HEK293 (cell line): ENCODE measurements around the gene LRRC74A.

ENCODE experiments used
- CTCF ChIP-seq: fragments of 450-650 bp; formaldehyde crosslinking; IDR thresholded peaks from 2 replicates; pipeline ENCODE4 v1.5.1; 2016; ENCODE audit warnings: missing biosample characterization, missing genetic modification characterization
- ELK4 ChIP-seq: IDR thresholded peaks from 2 replicates; pipeline ENCODE4 v1.6.1; 2011; ENCODE audit warnings: mild to moderate bottlenecking, low read depth, low read length, borderline replicate concordance
- GFI1B ChIP-seq: fragments of 450-650 bp; formaldehyde crosslinking; IDR thresholded peaks from 2 replicates; pipeline ENCODE4 v1.5.1; 2016; ENCODE audit warnings: missing biosample characterization, missing genetic modification characterization
- GLI2 ChIP-seq: fragments of 450-650 bp; formaldehyde crosslinking; IDR thresholded peaks from 2 replicates; pipeline ENCODE4; 2017; ENCODE audit warnings: missing biosample characterization, missing genetic modification characterization, low read depth, borderline replicate concordance
- HOXA7 ChIP-seq: sonication (generic); formaldehyde crosslinking; IDR thresholded peaks from 2 replicates; pipeline ENCODE4 v1.8.1; 2022; ENCODE audit warnings: missing genetic modification reagents, borderline replicate concordance
- HOXC10 ChIP-seq: sonication (generic); formaldehyde crosslinking; IDR thresholded peaks from 2 replicates; pipeline ENCODE4 v1.8.1; 2023; ENCODE audit warnings: mild to moderate bottlenecking, missing genetic modification reagents
- HOXD13 ChIP-seq: sonication (generic); formaldehyde crosslinking; IDR thresholded peaks from 2 replicates; pipeline ENCODE4 v1.8.0; 2022; ENCODE audit warnings: missing genetic modification reagents, borderline replicate concordance
- KLF8 ChIP-seq: fragments of 450-650 bp; formaldehyde crosslinking; IDR thresholded peaks from 2 replicates; pipeline ENCODE4 v1.5.1; 2016; ENCODE audit warnings: missing biosample characterization, missing genetic modification characterization
- PRDM10 ChIP-seq: fragments of 450-650 bp; formaldehyde crosslinking; IDR thresholded peaks from 2 replicates; pipeline ENCODE4 v1.5.1; 2016; ENCODE audit warnings: missing biosample characterization, missing genetic modification characterization
- RBAK ChIP-seq: fragments of 450-650 bp; formaldehyde crosslinking; IDR thresholded peaks from 2 replicates; pipeline ENCODE4 v1.5.1; 2016; ENCODE audit warnings: missing biosample characterization, missing genetic modification characterization
- SETDB1 ChIP-seq: IDR thresholded peaks from one replicate; pipeline ENCODE4 v1.6.1; 2017; ENCODE audit warnings: mild to moderate bottlenecking, low read length, moderate library complexity, mixed read lengths; ENCODE audit not compliant: insufficient read length
- TSHZ1 ChIP-seq: fragments of 450-650 bp; formaldehyde crosslinking; IDR thresholded peaks from 2 replicates; pipeline ENCODE4 v1.5.1; 2016; ENCODE audit warnings: missing biosample characterization, missing genetic modification characterization, borderline replicate concordance
- ZBTB44 ChIP-seq: fragments of 450-650 bp; IDR thresholded peaks from 2 replicates; pipeline ENCODE4 v1.5.1; 2018; ENCODE audit warnings: missing biosample characterization, mild to moderate bottlenecking, missing genetic modification characterization
- ZBTB49 ChIP-seq: fragments of 450-650 bp; formaldehyde crosslinking; IDR thresholded peaks from 2 replicates; pipeline ENCODE4 v1.5.1; 2016; ENCODE audit warnings: missing biosample characterization, missing genetic modification characterization, low read depth
- ZBTB8A ChIP-seq: fragments of 450-650 bp; formaldehyde crosslinking; IDR thresholded peaks from 2 replicates; pipeline ENCODE4 v1.5.1; 2016; ENCODE audit warnings: missing biosample characterization, missing genetic modification characterization
- ZFHX2 ChIP-seq: fragments of 450-650 bp; formaldehyde crosslinking; conservative IDR thresholded peaks from 2 replicates; pipeline ENCODE4 v1.5.1; 2016; ENCODE audit warnings: missing biosample characterization, missing genetic modification characterization
- ZFP69B ChIP-seq: fragments of 450-650 bp; formaldehyde crosslinking; IDR thresholded peaks from 2 replicates; pipeline ENCODE4 v1.5.1; 2016; ENCODE audit warnings: missing biosample characterization, missing genetic modification characterization
- ZNF10 ChIP-seq: fragments of 450-650 bp; formaldehyde crosslinking; IDR thresholded peaks from 2 replicates; pipeline ENCODE4 v1.5.1; 2017; ENCODE audit warnings: missing biosample characterization, missing genetic modification characterization
- ZNF133 ChIP-seq: fragments of 450-650 bp; formaldehyde crosslinking; IDR thresholded peaks from 2 replicates; pipeline ENCODE4 v1.5.1; 2016; ENCODE audit warnings: missing biosample characterization, missing genetic modification characterization
- ZNF175 ChIP-seq: fragments of 450-650 bp; formaldehyde crosslinking; IDR thresholded peaks from 2 replicates; pipeline ENCODE4 v1.5.1; 2016; ENCODE audit warnings: missing biosample characterization, missing genetic modification characterization
- ZNF585B ChIP-seq: fragments of 450-650 bp; formaldehyde crosslinking; IDR thresholded peaks from 2 replicates; pipeline ENCODE4 v1.5.1; 2016; ENCODE audit warnings: missing biosample characterization, missing genetic modification characterization
- ZNF600 ChIP-seq: fragments of 450-650 bp; formaldehyde crosslinking; IDR thresholded peaks from 2 replicates; pipeline ENCODE4 v1.5.1; 2016; ENCODE audit warnings: missing biosample characterization, missing genetic modification characterization
- ZNF645 ChIP-seq: fragments of 450-650 bp; formaldehyde crosslinking; IDR thresholded peaks from 2 replicates; pipeline ENCODE4; 2016; ENCODE audit warnings: missing biosample characterization, missing genetic modification characterization
- ZNF785 ChIP-seq: fragments of 450-650 bp; formaldehyde crosslinking; IDR thresholded peaks from 2 replicates; pipeline ENCODE4 v1.5.1; 2016; ENCODE audit warnings: missing biosample characterization, missing genetic modification characterization
- ZSCAN23 ChIP-seq: fragments of 450-650 bp; formaldehyde crosslinking; IDR thresholded peaks from 2 replicates; pipeline ENCODE4 v1.5.1; 2016; ENCODE audit warnings: missing biosample characterization, missing genetic modification characterization

Gene LRRC74A

GRCh38 chr14:76784881-76785280 lies 41.3 kb upstream of the LRRC74A start (continued):
- TF ChIP-seq ZNF785 (tag by site-specific recombination) (no peak), ZFP69B (no peak), PRDM10 (tag by site-specific recombination) (0 out of 2 replicates have a peak, but pooled peaks have one; percentile 27), GFI1B (tag by site-specific recombination) (no peak), ZNF175 (tag by site-specific recombination) (no peak), HOXA7 (CRISPR knock-in tag) (no peak), ZBTB8A (tag by site-specific recombination) (no peak), ZFHX2 (tag by site-specific recombination) (0 out of 2 replicates have a peak, but pooled peaks have one; percentile 34), ZNF600 (tag by site-specific recombination) (0 out of 2 replicates have a peak, but pooled peaks have one; percentile 20), TSHZ1 (tag by site-specific recombination) (no peak), ZNF133 (tag by site-specific recombination) (no peak), SETDB1 (no peak), ZBTB49 (tag by site-specific recombination) (no peak), ZBTB44 (tag by site-specific recombination) (no peak), ZNF10 (tag by site-specific recombination) (0 out of 2 replicates have a peak, but pooled peaks have one; percentile 13), ZNF585B (no peak), ELK4 (no peak), CTCF (tag by site-specific recombination) (peak; percentile 89), ZSCAN23 (tag by site-specific recombination) (no peak), RBAK (tag by site-specific recombination) (no peak), HOXD13 (CRISPR knock-in tag) (no peak), KLF8 (no peak), ZNF645 (no peak), HOXC10 (no peak), GLI2 (tag by site-specific recombination) (no peak)
